ENCODE results near the gene DNAJC5G. TPM values are rescaled to one million over a fixed set of nuclear protein-coding genes. Genes with fewer than 3 reads are reported as not detected.
"Not testable (repeated sequence)": the region's sequence is repeated elsewhere in the genome, so short reads cannot be mapped to it uniquely, and the experiment has no call there.

DNAJC5G gene
- total RNA-seq, 8 experiments from 2014 or later = not detected

GRCh38 chr2:27307545-27308358 is 32.5 kb downstream of the DNAJC5G start:
- ATAC-seq (replicated peaks in 6 of 8) = peak; percentile 8 to 79 (median 76)
- H3K4me3 ChIP-seq = peak overlapping the region in 4 of 5 donors; percentile 5 to 20 (median 11)
- H3K4me1 ChIP-seq (replicated peaks in 1 of 2) = peaks cover 11 to 20% of the 10 kb centered on the region in 2 donors
- WGBS, 10 experiments = 7 to 20% (median 15%) methylated on average over 2 to 11 of the region's 75 CpGs; no CpG with 5 or more reads in 6 of the 10 experiments
- no peak overlapping the region for H3K27ac ChIP-seq
- in situ Hi-C loops (cut with MboI; ENCODE audit: low pct_unique_long_range_greater_than_20kb in 2 of 9, low sequenced_read_pairs in 9 of 9, unreplicated experiment in 9 of 9) = no loop called here

- Histone ChIP-seq H3K27ac (no peak within 1 kb of the TSS), H3K4me1 (replicated peaks in 1 of 2) (peaks cover 11 to 20% of the 10 kb centered on the region in 2 donors), H3K4me3 (peak within 1 kb of the TSS in 4 of 5 donors; percentile 5 to 20 (median 11))
- ATAC-seq (replicated peaks in 6 of 8) = peak; percentile 50 to 79 (median 74)
- in situ Hi-C loops (cut with MboI; ENCODE audit: low pct_unique_long_range_greater_than_20kb in 2 of 9, low sequenced_read_pairs in 9 of 9, unreplicated experiment in 9 of 9) = no loop called here
- 12 to 80% (median 25%) methylated on average over 1 to 9 of the region's 25 CpGs; no CpG with 5 or more reads in 5 of the 10 experiments for WGBS, 10 experiments
Measured at GRCh38 chr2:27308359-27308881, 33.2 kb downstream of the DNAJC5G start, which contains the start of gene UCN. UCN (minus strand) TSS chr2:27308445; CDS start chr2:27307895, 550 bp downstream.

GRCh38 chr2:27309651-27310050 is 34.4 kb downstream of the DNAJC5G start:
- no peak for ATAC-seq (replicated peaks in 6 of 8)
- H3K4me1 ChIP-seq (replicated peaks in 1 of 2) = peaks cover 11 to 20% of the 10 kb centered on the region in 2 donors
- in situ Hi-C loops (cut with MboI; ENCODE audit: low pct_unique_long_range_greater_than_20kb in 2 of 9, low sequenced_read_pairs in 9 of 9, unreplicated experiment in 9 of 9) = no loop called here
- no peak overlapping the region for H3K27ac ChIP-seq
- 94 to 100% (median 100%) methylated on average over 1 to 5 of the region's 6 CpGs; no CpG with 5 or more reads in 3 of the 10 experiments for WGBS, 10 experiments
- H3K4me3 ChIP-seq = no peak overlapping the region

- Histone ChIP-seq H3K4me3 (no peak overlapping the region), H3K27ac (no peak overlapping the region), H3K4me1 (replicated peaks in 1 of 2) (peaks cover 7 to 11% of the 10 kb centered on the region in 2 donors)
- no peak for ATAC-seq (replicated peaks in 6 of 8)
- in situ Hi-C loops (cut with MboI; ENCODE audit: low pct_unique_long_range_greater_than_20kb in 2 of 9, low sequenced_read_pairs in 9 of 9, unreplicated experiment in 9 of 9) = no loop called here
- 91 to 100% (median 100%) methylated on average over 1 of the region's 3 CpGs; no CpG with 5 or more reads in 7 of the 10 experiments for WGBS, 10 experiments
Measured at GRCh38 chr2:27312152-27312551, 36.9 kb downstream of the DNAJC5G start.

GRCh38 chr2:27313882-27314645 is 38.8 kb downstream of the DNAJC5G start:
- ATAC-seq (replicated peaks in 6 of 8) = no peak
- in situ Hi-C loops (cut with MboI; ENCODE audit: low pct_unique_long_range_greater_than_20kb in 2 of 9, low sequenced_read_pairs in 9 of 9, unreplicated experiment in 9 of 9) = no loop called here
- Histone ChIP-seq H3K27ac (no peak overlapping the region), H3K4me1 (replicated peaks in 1 of 2) (no peaks in the 10 kb centered on the region), H3K4me3 (no peak overlapping the region)
- 84 to 100% (median 95%) methylated on average over 1 to 5 of the region's 8 CpGs; no CpG with 5 or more reads in 2 of the 10 experiments for WGBS, 10 experiments

GRCh38 chr2:27314709-27315108 is 39.5 kb downstream of the DNAJC5G start:
- H3K27ac ChIP-seq = no peak overlapping the region
- H3K4me3 ChIP-seq = no peak overlapping the region
- WGBS, 10 experiments = 65 to 100% (median 100%) methylated on average over 1 to 4 of the region's 9 CpGs; no CpG with 5 or more reads in 3 of the 10 experiments
- ATAC-seq (replicated peaks in 6 of 8) = peak in 1 of 8 experiments; percentile 4
- in situ Hi-C loops (cut with MboI; ENCODE audit: low pct_unique_long_range_greater_than_20kb in 2 of 9, low sequenced_read_pairs in 9 of 9, unreplicated experiment in 9 of 9) = no loop called here
- no peaks in the 10 kb centered on the region for H3K4me1 ChIP-seq (replicated peaks in 1 of 2)

GRCh38 chr2:27315122-27315521 is 39.9 kb downstream of the DNAJC5G start:
- no peak overlapping the region for H3K4me3 ChIP-seq
- 50 to 100% (median 83%) methylated on average over 1 to 5 of the region's 8 CpGs; no CpG with 5 or more reads in 4 of the 10 experiments for WGBS, 10 experiments
- no peak for ATAC-seq (replicated peaks in 6 of 8)
- H3K27ac ChIP-seq = no peak overlapping the region
- H3K4me1 ChIP-seq (replicated peaks in 1 of 2) = no peaks in the 10 kb centered on the region
- in situ Hi-C loops (cut with MboI; ENCODE audit: low pct_unique_long_range_greater_than_20kb in 2 of 9, low sequenced_read_pairs in 9 of 9, unreplicated experiment in 9 of 9) = no loop called here

GRCh38 chr2:27316655-27317412 is 41.6 kb downstream of the DNAJC5G start:
- WGBS, 10 experiments = 61 to 100% (median 82%) methylated on average over 1 to 6 of the region's 12 CpGs; no CpG with 5 or more reads in 3 of the 10 experiments
- no peak overlapping the region for H3K4me3 ChIP-seq
- H3K4me1 ChIP-seq (replicated peaks in 1 of 2) = peaks cover 2 to 4% of the 10 kb centered on the region in 2 donors
- in situ Hi-C loops (cut with MboI; ENCODE audit: low pct_unique_long_range_greater_than_20kb in 2 of 9, low sequenced_read_pairs in 9 of 9, unreplicated experiment in 9 of 9) = no loop called here
- H3K27ac ChIP-seq = no peak overlapping the region
- ATAC-seq (replicated peaks in 6 of 8) = no peak

GRCh38 chr2:27319839-27320238 is 44.6 kb downstream of the DNAJC5G start:
- in situ Hi-C loops (cut with MboI; ENCODE audit: low pct_unique_long_range_greater_than_20kb in 2 of 9, low sequenced_read_pairs in 9 of 9, unreplicated experiment in 9 of 9); ATAC-seq (replicated peaks in 6 of 8); H3K4me3 ChIP-seq; H3K27ac ChIP-seq: not testable (repeated sequence)
- H3K4me1 ChIP-seq (replicated peaks in 1 of 2) = peaks cover 13 to 14% of the 10 kb centered on the region in 2 donors
- WGBS, 10 experiments = 80 to 100% (median 94%) methylated on average over 1 to 10 of the region's 15 CpGs; no CpG with 5 or more reads in 1 of the 10 experiments

GRCh38 chr2:27320958-27321543 is 45.8 kb downstream of the DNAJC5G start:
- in situ Hi-C loops (cut with MboI; ENCODE audit: low pct_unique_long_range_greater_than_20kb in 2 of 9, low sequenced_read_pairs in 9 of 9, unreplicated experiment in 9 of 9) = no loop called here
- Histone ChIP-seq H3K27ac (peak overlapping the region in 1 of 2 donors; percentile 57), H3K4me1 (replicated peaks in 1 of 2) (peaks cover 13 to 14% of the 10 kb centered on the region in 2 donors), H3K4me3 (peak overlapping the region in 1 of 5 donors; percentile 12)
- peak; percentile 63 to 81 (median 76) for ATAC-seq (replicated peaks in 6 of 8)
- WGBS, 10 experiments = 21 to 100% (median 57%) methylated on average over 1 to 5 of the region's 8 CpGs; no CpG with 5 or more reads in 4 of the 10 experiments

- peak; percentile 0 to 9 (median 4) for ATAC-seq (replicated peaks in 6 of 8)
Measured at GRCh38 chr2:27322301-27322765, 47.1 kb downstream of the DNAJC5G start.

More at GRCh38 chr2:27322301-27322765, 47.1 kb downstream of the DNAJC5G start:
- WGBS, 10 experiments = 0 to 33% (median 0%) methylated on average over 1 to 2 of the region's 10 CpGs; no CpG with 5 or more reads in 7 of the 10 experiments
- in situ Hi-C loops (cut with MboI; ENCODE audit: low pct_unique_long_range_greater_than_20kb in 2 of 9, low sequenced_read_pairs in 9 of 9, unreplicated experiment in 9 of 9) = no loop called here
- Histone ChIP-seq H3K4me3 (peak overlapping the region; percentile 49 to 96 (median 62)), H3K27ac (peak overlapping the region; percentile 98 to 99), H3K4me1 (replicated peaks in 1 of 2) (peaks cover 13 to 14% of the 10 kb centered on the region in 2 donors)
